NT2/D1 (cell line): ENCODE data around the gene POLDIP3.
"Not testable (repeated sequence)": the region's sequence is repeated elsewhere in the genome, so short reads cannot be mapped to it uniquely, and the experiment has no call there.

Experiments
- DNase-seq: peaks from one replicate; pipeline ENCODE4 v3.0.0-alpha.2; 2011; ENCODE audit warnings: low read depth, low spot score
- H3K27me3 ChIP-seq: 2 replicates; pipeline ENCODE4 v1.6.0; 2011; ENCODE audit warnings: mild to moderate bottlenecking; ENCODE audit not compliant: insufficient read length, insufficient read depth
- H3K36me3 ChIP-seq: 2 replicates; pipeline ENCODE4 v1.6.1; 2011; ENCODE audit warnings: mild to moderate bottlenecking, low read length, mixed read lengths; ENCODE audit not compliant: insufficient read depth, insufficient read length
- H3K4me1 ChIP-seq: 2 replicates; pipeline ENCODE4 v1.5.1; 2011; ENCODE audit not compliant: insufficient read depth, insufficient read length
- H3K4me3 ChIP-seq: 2 replicates; pipeline ENCODE4 v1.5.1; 2011; ENCODE audit warnings: low read depth; ENCODE audit not compliant: insufficient read length
- H3K9ac ChIP-seq: 2 replicates; pipeline ENCODE4 v1.6.0; 2011; ENCODE audit warnings: low read depth; ENCODE audit not compliant: insufficient read length
- H3K9me3 ChIP-seq: 2 replicates; pipeline ENCODE4 v1.5.1; 2011; ENCODE audit warnings: mild to moderate bottlenecking, low read length; ENCODE audit not compliant: insufficient read depth
- SUZ12 ChIP-seq: IDR thresholded peaks from 2 replicates; pipeline ENCODE4 v1.6.1; 2011; ENCODE audit not compliant: insufficient read length, insufficient read depth; ENCODE audit errors: extremely low read depth
- YY1 ChIP-seq: IDR thresholded peaks from 2 replicates; pipeline ENCODE4 v1.6.1; 2011; ENCODE audit not compliant: insufficient read length, insufficient read depth
- ZNF274 ChIP-seq: IDR thresholded peaks from 2 replicates; pipeline ENCODE4 v1.6.1; 2011; ENCODE audit warnings: mild to moderate bottlenecking, low read depth, low read length

Gene POLDIP3

GRCh38 chr22:42553475-42554361, 61.0 kb downstream of the POLDIP3 start, which contains the start of gene SERHL2:
SERHL2 (plus strand) TSS chr22:42553956; CDS start chr22:42554021, 65 bp downstream.
- peak within 1 kb of the TSS; percentile 63 for H3K4me3 ChIP-seq
- H3K9me3 ChIP-seq, result peaks cover 6% of the 10 kb centered on the region; the same call in 1 of the 2 replicates
- peaks cover 5% of the 10 kb centered on the region for H3K27me3 ChIP-seq
- H3K4me1 ChIP-seq, result peaks cover 14% of the 10 kb centered on the region
- DNase-seq, result peak; percentile 47
- TF ChIP-seq YY1 (no peak), SUZ12 (no peak), ZNF274 (no peak)
- H3K36me3 ChIP-seq, result no peaks in the 10 kb centered on the region
- H3K9ac ChIP-seq, result peak within 1 kb of the TSS; percentile 67

GRCh38 chr22:42552294-42552647, 62.4 kb downstream of the POLDIP3 start:
- not testable (repeated sequence) for H3K9ac ChIP-seq, H3K4me3 ChIP-seq, H3K9me3 ChIP-seq, DNase-seq, H3K36me3 ChIP-seq, H3K27me3 ChIP-seq
- peaks cover 14% of the 10 kb centered on the region for H3K4me1 ChIP-seq

GRCh38 chr22:42549331-42550060, 65.2 kb downstream of the POLDIP3 start:
- no peak for DNase-seq
- Histone ChIP-seq H3K4me1 (peaks cover 14% of the 10 kb centered on the region), H3K9ac (no peak overlapping the region)

GRCh38 chr22:42548597-42549330, 65.9 kb downstream of the POLDIP3 start:
- no peaks in the 10 kb centered on the region for H3K36me3 ChIP-seq
- peak; percentile 44 for DNase-seq
- H3K9ac ChIP-seq, result no peak overlapping the region
- H3K27me3 ChIP-seq, result peaks cover 5% of the 10 kb centered on the region
- H3K9me3 ChIP-seq, result peaks cover 6% of the 10 kb centered on the region; the same call in 1 of the 2 replicates
- H3K4me1 ChIP-seq, result peaks cover 9% of the 10 kb centered on the region
- no peak for TF ChIP-seq ZNF274
- TF ChIP-seq SUZ12, result no peak
- H3K4me3 ChIP-seq, result no peak overlapping the region

More at GRCh38 chr22:42549331-42550060, 65.2 kb downstream of the POLDIP3 start:
- Histone ChIP-seq H3K9me3 (peaks cover 6% of the 10 kb centered on the region; the same call in 1 of the 2 replicates), H3K36me3 (no peaks in the 10 kb centered on the region), H3K27me3 (peaks cover 5% of the 10 kb centered on the region), H3K4me3 (no peak overlapping the region)
- TF ChIP-seq SUZ12 (no peak), YY1 (no peak), ZNF274 (no peak)

- H3K9me3 ChIP-seq, H3K4me3 ChIP-seq, H3K27me3 ChIP-seq, H3K4me1 ChIP-seq, H3K36me3 ChIP-seq, DNase-seq, H3K9ac ChIP-seq: not testable (repeated sequence)
These were observed 66.6 kb downstream of the POLDIP3 start for GRCh38 chr22:42548126-42548525.

- peaks cover 5% of the 10 kb centered on the region for H3K27me3 ChIP-seq
- no peak for DNase-seq
- peaks cover 9% of the 10 kb centered on the region for H3K4me1 ChIP-seq
- peaks cover 6% of the 10 kb centered on the region; the same call in 1 of the 2 replicates for H3K9me3 ChIP-seq
- H3K9ac ChIP-seq, result no peak overlapping the region
- TF ChIP-seq SUZ12, result no peak
- no peak for TF ChIP-seq ZNF274
- TF ChIP-seq YY1, result no peak
- H3K36me3 ChIP-seq, result no peaks in the 10 kb centered on the region
- H3K4me3 ChIP-seq, result no peak overlapping the region
These were observed 67.1 kb downstream of the POLDIP3 start for GRCh38 chr22:42547562-42547961.

- H3K4me1 ChIP-seq, result peaks cover 4% of the 10 kb centered on the region
- no peaks in the 10 kb centered on the region for H3K9me3 ChIP-seq
- H3K36me3 ChIP-seq, result no peaks in the 10 kb centered on the region
- H3K9ac ChIP-seq, result no peak overlapping the region
- no peaks in the 10 kb centered on the region for H3K27me3 ChIP-seq
- no peak for TF ChIP-seq ZNF274
- no peak for TF ChIP-seq YY1
- no peak for TF ChIP-seq SUZ12
- no peak for DNase-seq
- H3K4me3 ChIP-seq, result no peak overlapping the region
These were observed 70.0 kb downstream of the POLDIP3 start for GRCh38 chr22:42544686-42545085.

GRCh38 chr22:42539236-42539771, 75.4 kb downstream of the POLDIP3 start:
- H3K36me3 ChIP-seq, H3K9ac ChIP-seq, H3K9me3 ChIP-seq, DNase-seq, H3K27me3 ChIP-seq, H3K4me1 ChIP-seq, H3K4me3 ChIP-seq: not testable (repeated sequence)

GRCh38 chr22:42537199-42537831, 77.4 kb downstream of the POLDIP3 start:
- H3K4me3 ChIP-seq, H3K9me3 ChIP-seq, DNase-seq, H3K27me3 ChIP-seq, H3K9ac ChIP-seq, H3K36me3 ChIP-seq, H3K4me1 ChIP-seq: not testable (repeated sequence)
